Epithelial cell of umbilical artery (primary cell): ENCODE data around the gene KLK3. TPM values are rescaled to one million over a fixed set of nuclear protein-coding genes. Genes with fewer than 3 reads are reported as not detected.

Experiments used
- total RNA-seq: library from RNA; depleted of rRNA; stranded (reverse); fragments of >200 nt; gene quantifications from 2 replicates; pipeline ENCODE4 v1.2.3, GENCODE V29; 2014

KLK3 gene
- total RNA-seq: not detected in 2 replicates

GRCh38 chr19:50854636-50855410 is at the start of gene KLK3:
TSS of gene KLK3 (plus strand) at chr19:50854915. CDS start at chr19:50854956, 41 bp downstream.

DNA sequence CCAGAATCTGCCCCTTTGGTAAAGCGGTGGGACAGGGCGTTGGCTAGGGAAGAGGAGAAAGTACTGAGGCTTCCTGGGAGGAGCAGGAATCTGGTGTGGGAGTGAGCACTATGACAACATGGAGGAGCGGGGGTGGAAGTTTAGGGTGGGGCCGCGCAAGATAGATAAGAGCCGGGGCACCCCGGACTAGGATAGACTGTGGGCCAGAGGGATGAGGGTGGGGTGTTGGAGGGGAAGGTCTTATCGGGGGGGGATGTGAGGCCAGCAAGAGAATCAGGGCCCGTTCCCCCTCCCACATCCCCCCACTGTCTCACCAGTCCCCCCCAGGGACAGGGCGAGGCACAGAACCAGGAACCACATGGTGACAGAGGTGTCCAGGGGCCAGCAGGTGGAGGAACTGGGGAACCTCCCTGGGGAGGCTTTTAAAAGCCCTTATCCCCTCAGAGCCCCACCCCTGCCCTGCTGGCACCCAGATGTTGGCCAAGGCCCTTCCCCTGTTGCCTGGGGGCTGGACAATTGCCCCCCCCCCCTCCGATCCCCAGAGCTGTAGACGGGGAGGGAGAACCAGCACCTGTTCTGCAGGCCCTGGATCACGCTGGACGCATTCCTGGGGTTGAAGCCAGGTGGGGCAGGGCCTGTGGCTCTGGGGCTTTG is 31.2 kb upstream of the KLK3 start, which contains the start of gene KLK1:
KLK1 (minus strand) TSS at position 399 of the 654 bp plus-strand sequence; CDS start at position 360, 39 bp downstream.

DNA sequence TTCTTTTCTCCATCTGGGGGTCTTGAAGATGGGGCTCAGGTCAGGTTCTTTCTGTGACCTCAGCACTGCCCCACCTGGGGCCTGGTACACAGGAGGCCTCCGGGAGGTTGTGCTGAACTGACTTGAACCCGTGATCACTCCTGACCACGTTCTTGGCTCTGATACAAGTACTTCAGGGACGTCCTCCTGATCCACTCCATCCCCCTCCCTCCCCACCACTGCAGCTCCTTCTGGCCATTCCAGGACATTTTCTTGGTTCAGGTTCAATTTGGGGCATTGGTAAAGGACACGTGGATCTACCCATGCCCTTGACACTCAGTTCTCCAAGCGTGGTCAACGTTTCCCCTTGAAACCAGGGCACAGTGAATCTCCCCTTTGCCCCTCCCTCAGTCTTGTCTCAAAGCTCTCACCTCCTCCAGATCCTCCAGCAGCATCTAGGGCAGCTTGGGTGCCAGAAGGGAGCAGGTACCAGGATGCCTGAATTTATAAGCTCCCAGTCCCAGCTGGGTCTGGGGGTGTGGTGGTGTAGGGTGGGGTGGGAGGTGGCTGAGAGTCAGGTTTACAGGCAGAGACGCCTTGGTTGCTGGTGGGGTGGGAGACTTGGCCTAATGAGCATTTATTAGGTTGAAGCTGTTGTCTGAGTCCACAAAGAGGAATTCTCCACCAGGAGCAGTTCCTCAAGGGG is 21.5 kb upstream of the KLK3 start, which contains the start of gene KLK15:
KLK15 (minus strand) TSS at position 458 of the 685 bp plus-strand sequence. CDS start 2,082 bp downstream, outside the sequence.

DNA sequence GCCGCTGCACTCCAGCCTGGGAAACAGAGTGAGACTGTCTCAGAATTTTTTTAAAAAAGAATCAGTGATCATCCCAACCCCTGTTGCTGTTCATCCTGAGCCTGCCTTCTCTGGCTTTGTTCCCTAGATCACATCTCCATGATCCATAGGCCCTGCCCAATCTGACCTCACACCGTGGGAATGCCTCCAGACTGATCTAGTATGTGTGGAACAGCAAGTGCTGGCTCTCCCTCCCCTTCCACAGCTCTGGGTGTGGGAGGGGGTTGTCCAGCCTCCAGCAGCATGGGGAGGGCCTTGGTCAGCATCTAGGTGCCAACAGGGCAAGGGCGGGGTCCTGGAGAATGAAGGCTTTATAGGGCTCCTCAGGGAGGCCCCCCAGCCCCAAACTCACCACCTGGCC is 18.3 kb downstream of the KLK3 start, which contains the start of gene KLK2:
KLK2 (plus strand) TSS at position 384 of the 400 bp plus-strand sequence. CDS start 35 bp downstream, outside the sequence.

Other genes with a start within 250 kb of the KLK3 start
- gene SYT3, start 215.0 kb upstream of the KLK3 start, total RNA-seq: under 0.01 and 0.15 TPM in 2 replicates
- 2.7 TPM in 1 of 2 replicates, not detected in the other for gene C19orf81, start 205.5 kb upstream of the KLK3 start, total RNA-seq
- gene SHANK1, start 135.1 kb upstream of the KLK3 start, total RNA-seq: 0.97 and 1.8 TPM in 2 replicates
- 22.4 and 27.4 TPM in 2 replicates for gene CLEC11A, start 131.6 kb upstream of the KLK3 start, total RNA-seq
- not detected in 2 replicates for gene GPR32, start 84.5 kb upstream of the KLK3 start, total RNA-seq
- not detected in 2 replicates for gene ACP4, start 64.5 kb upstream of the KLK3 start, total RNA-seq
- not detected in 2 replicates for gene KLK1, start 31.1 kb upstream of the KLK3 start, total RNA-seq
- not detected in 2 replicates for gene KLK15, start 21.3 kb upstream of the KLK3 start, total RNA-seq
- gene KLK2, start 18.5 kb downstream of the KLK3 start, total RNA-seq: not detected in 2 replicates
- gene KLK4, start 56.5 kb downstream of the KLK3 start, total RNA-seq: not detected in 2 replicates
- not detected in 2 replicates for gene KLK5, start 98.1 kb downstream of the KLK3 start, total RNA-seq
- 0.32 TPM in 1 of 2 replicates, not detected in the other for gene KLK6, start 114.7 kb downstream of the KLK3 start, total RNA-seq
- gene KLK7, start 129.0 kb downstream of the KLK3 start, total RNA-seq: not detected in 2 replicates
- not detected in 2 replicates for gene KLK8, start 146.7 kb downstream of the KLK3 start, total RNA-seq
- not detected in 2 replicates for gene KLK10, start 164.8 kb downstream of the KLK3 start, total RNA-seq
- gene KLK11, start 171.7 kb downstream of the KLK3 start, total RNA-seq: not detected in 2 replicates
- not detected in 2 replicates for gene KLK12, start 180.1 kb downstream of the KLK3 start, total RNA-seq
- not detected in 2 replicates for gene KLK13, start 210.2 kb downstream of the KLK3 start, total RNA-seq
- under 0.01 TPM in 1 of 2 replicates, not detected in the other for gene KLK14, start 228.0 kb downstream of the KLK3 start, total RNA-seq